ENCODE measurements around the gene PARD3B.
"Not testable (repeated sequence)": the region's sequence is repeated elsewhere in the genome, so short reads cannot be mapped to it uniquely, and the experiment has no call there.

PARD3B gene

GRCh38 chr2:205169464-205169863 lies 624.2 kb downstream of the PARD3B start:
- no peak for DNase-seq

DNA sequence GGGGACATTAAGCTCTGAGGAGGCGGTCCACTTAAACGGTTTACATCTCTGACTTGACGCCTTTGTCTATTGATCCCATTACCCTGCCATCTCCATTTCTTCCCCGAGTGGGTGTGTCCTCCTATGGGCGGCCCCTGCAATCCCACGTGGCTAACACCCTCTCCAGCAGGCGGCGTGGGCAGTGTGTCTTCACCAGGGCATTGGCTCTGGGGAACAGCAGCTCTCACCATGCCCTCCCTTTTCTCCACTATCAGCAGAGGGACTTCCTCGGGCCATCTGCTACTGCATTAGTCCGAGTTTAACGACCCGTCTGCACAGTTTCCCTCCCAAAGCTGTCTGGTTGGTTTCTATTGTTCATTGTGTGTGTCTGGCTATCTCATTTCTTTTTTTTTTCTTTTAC lies 625.1 kb downstream of the PARD3B start:
- no peak for DNase-seq

- DNase-seq, result no peak
These were observed 626.1 kb downstream of the PARD3B start for GRCh38 chr2:205171261-205171940.

DNA sequence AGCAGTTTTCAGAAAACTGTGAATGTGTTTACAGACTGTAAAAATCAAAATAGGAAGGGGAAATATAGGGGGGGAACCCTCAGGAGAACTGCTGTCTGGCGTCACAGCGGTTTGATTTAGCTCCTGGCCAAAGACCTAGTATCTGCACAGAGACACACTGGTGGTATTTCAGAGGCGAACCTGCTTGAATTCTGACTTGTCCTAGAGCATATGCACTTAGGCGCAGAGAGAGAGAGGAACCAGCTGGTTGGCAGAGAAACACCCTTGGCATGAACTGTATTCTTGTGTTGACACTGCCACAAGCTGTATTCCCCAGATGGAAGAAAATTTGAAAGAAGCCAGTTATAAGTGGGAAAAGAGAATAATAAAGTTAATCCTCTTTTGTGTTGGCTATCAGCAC lies 630.6 kb downstream of the PARD3B start:
- DNase-seq, result no peak

DNA sequence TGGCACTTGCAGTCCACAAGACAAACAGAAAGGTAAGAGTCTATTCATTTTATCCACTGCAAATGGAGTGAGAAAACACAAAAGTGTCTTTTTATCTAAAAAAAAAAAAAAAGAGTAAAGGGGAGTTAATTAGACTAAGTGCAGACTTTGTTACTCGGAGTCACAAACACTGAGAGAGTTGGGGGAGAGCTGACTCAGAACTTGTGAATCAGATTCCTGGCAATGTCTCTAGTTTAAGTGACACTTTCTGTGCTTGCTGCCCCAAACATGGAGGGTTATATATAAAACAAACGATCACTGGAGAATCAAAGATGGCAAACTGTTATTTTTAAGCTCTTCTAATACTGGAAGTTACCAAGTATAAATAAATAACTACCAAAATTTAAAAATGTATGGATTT lies 631.3 kb downstream of the PARD3B start:
- DNase-seq, result no peak

DNA sequence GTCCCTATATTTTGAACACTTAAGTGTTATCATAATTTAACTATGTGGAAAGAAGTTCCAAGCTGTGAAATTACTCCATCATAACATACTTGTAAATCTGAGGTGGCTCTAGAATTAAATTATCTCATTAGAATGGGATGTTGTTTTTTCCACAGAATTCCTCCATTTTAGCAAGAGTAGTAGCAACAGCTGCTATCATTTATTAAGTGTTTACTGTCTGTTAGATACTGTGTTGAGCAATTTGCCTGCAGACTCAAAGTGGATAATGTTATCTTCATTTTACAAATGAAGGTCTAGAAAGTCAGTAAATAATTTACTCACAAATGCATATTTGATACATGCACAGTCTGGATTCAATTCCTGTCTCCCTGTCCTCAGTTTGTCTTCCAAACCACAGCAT lies 632.3 kb downstream of the PARD3B start:
- no peak for DNase-seq

- DNase-seq, result no peak
These were observed 635.5 kb downstream of the PARD3B start for GRCh38 chr2:205180730-205181129.

GRCh38 chr2:205187731-205188130 lies 642.5 kb downstream of the PARD3B start:
- no peak for DNase-seq

DNA sequence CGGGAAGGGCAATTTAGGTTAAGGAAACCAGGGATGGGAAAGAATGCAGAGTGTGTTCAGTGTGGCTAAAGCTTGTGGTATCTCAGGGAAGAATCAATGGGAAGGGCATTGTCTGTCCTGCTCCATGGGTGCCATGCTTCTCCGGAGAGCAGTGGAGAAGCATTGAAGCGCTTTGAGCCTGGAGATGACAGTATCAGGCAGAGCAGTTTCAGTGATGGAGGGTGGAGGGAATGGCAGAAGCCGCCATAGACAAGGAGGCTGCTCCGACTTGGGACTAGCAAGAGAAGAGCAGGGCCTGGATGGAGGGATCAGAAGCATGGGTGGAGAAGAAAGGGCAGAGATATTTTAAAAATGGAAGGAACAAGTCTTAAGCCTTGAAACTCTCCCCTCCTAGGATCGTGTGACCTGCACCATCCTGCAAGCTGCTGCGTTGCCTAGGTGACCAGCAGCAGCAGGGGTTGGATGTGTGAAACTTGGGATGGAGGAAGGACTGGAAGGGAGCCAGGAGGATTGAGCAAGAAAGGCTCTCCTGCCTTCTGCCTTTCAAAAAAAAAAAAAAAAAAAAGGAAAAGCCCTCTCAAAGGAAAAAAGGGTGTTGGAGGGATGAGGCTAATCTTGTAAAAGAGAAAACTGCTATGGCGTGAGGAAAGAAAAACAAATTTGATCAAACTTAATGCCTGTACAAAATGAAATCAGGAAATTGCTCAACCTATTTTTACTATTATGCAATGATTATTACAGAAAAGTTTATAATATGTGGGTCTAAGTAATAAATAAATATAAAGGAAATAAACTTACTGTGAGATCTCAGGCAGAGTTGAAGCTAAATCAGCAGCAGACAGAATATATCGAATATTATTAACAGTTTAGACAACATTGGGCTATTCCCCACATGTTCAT lies 643.2 kb downstream of the PARD3B start:
- no peak for DNase-seq

- DNase-seq, result no peak
These were observed 644.0 kb downstream of the PARD3B start for GRCh38 chr2:205189301-205189700.

GRCh38 chr2:205190528-205190927 lies 645.3 kb downstream of the PARD3B start:
- no peak for DNase-seq

- no peak for DNase-seq
These were observed 648.0 kb downstream of the PARD3B start for GRCh38 chr2:205193125-205193835.

DNA sequence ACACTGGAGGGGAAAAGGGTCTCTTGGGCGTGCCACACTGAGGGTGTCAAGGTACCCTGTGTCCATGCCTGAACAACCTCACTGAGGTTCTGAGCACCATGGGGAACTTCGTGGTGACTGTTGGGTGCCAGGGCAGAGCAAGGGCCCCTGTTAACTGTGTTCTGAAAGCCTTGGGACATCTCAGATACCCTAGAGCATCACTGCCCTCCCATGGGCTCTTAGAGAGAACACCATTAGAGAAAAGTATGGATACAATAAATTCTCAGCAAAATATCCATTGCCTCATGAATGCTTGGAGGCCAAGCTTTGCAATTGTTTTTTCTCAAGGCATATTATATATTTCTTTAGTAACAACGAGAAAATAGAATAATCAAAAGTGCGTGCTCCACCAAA lies 648.6 kb downstream of the PARD3B start:
- DNase-seq, result no peak

DNA sequence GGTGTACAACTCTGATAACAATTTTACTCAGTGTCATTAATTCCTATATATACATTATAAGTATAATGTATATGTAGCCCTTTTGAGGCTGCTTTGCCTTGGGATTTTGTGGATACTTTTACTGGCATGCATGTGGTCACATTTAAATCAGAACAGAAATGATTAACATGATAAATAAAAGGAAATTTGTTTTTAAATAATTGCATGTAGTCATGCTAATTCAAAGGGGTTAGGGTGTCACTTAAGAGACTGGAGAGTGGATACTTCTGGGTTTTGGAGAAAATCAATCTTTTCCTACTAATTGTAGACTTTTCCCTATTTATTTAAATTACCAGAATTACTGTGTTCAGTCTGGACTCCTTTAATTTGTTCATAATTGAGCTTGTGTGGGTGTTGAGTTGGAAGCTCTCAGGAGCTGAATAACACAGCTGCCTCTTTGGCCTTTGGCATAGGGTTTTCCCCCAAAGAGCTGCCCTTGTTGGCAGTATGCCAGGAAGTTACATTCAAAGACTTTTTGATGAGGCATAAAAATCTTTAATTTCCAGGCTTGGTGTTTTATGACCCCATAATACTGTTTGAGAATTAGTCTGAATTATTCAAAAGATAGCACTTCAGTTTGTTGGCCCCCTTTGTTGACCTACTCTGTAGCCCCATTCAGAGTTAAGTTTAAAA lies 652.3 kb downstream of the PARD3B start:
- DNase-seq, result no peak

GRCh38 chr2:205198140-205198525 lies 652.9 kb downstream of the PARD3B start:
- no peak for DNase-seq

DNA sequence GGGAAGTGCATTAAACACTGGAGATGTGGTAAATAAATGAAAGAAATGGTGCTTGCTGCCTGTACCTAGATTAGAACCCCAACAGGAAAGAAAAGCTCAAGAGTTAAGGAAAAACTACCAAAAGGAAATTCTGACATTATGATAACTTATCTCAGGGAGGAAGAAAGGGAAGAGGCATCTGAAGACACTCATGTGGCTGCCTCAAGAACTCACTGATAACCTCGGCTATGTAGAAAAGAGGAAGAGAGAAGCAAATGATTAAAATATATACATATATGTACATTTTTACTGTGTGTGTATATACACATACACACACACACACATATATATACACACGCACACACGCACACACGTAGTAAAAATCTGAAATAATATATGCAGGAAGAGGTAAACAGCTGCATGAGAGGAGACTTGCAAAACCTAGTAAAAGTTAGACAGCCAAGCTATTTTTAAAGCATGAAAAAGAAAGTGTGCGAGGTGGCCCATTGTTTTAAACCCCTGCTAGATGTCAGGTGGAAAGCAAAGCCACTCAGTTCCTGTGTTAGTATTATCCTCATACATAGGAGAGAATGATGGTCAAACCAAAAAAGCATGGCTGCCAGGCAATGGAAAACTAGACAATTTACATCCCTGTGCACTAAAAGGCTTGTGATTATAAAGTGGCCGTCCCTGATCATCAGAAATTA lies 654.0 kb downstream of the PARD3B start:
- no peak for DNase-seq

- no peak for DNase-seq
These were observed 665.2 kb downstream of the PARD3B start for GRCh38 chr2:205210494-205210893.

- DNase-seq, result no peak
These were observed 667.1 kb downstream of the PARD3B start for GRCh38 chr2:205212357-205212756.

GRCh38 chr2:205216092-205216491 lies 670.8 kb downstream of the PARD3B start:
- DNase-seq, result no peak

GRCh38 chr2:205216580-205216979 lies 671.3 kb downstream of the PARD3B start:
- no peak for DNase-seq

- no peak for DNase-seq
These were observed 671.7 kb downstream of the PARD3B start for GRCh38 chr2:205217004-205217403.

DNA sequence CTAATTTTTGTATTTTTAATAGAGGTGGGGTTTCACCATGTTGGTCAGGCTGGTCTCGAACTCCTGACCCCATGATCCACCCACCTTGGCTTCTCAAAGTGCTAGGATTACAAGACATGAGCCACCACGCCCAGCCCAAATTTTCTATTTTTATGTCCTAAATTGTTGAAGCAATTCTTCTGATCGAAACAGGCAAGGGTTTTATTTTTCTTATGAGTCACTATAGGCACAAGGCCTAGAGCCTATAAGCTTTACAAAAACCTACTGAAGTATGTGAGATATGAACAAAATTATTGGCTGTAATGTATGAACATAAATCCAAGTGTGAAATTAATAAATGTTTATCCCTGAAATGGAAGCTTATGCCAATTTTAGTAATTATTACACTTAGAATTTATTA lies 672.8 kb downstream of the PARD3B start:
- no peak for DNase-seq

DNA sequence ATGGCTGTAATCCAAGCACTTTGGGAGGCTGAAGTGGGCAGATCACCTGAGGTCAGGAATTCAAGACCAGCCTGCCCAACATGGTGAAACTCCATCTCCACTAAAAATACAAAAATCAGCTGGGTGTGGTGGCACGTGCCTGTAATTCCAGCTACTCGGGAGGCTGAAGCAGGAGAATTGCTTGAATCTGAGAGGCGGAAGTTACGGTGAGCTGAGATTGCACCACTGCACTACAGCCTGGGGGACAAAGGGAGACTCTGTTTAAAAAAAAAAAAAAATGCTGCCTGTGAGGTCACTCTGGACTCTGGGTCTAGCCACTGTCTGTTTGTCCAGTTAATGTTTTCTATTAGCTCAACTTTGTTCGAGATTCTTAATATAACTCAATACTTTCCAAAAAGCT lies 673.5 kb downstream of the PARD3B start:
- not testable (repeated sequence) for DNase-seq
